ENCODE measurements around the gene RGS8.

DNA sequence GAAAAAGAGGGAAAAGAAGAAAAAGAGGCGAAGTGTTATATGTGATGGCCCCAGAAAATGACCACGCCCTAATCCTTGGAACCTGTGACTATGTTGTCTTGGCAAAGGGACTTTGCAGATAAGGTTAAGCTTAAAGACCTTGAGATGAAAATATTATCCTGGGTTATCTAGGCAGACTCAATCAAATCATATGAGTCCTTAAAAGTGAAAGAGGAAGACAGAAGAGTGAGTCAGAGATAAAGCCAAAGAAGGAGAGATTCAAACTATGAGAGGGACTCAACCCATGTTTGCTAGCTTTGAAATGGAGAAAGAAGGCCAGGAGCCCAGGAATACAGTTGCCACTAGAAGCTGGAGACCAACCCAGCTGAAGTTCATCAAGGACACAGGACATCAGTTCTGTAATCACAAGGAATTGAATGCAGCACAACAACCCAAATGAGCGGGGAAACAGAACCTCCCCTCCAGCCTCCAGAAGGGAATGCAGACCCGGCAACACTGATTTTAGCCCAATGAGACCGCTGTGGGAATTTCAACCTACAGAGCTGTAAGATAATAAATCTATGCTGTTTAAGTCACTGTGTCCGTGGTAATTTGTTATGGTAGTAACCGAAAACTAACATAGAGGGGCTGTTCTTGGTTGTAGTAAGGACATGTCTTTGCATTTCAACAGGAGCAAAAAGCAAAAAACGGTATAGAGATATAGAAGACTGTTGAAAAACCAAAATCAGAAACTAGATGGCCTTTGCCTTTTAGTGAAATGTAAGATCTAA, 4.2 kb upstream of the RGS8 start:
- TF ChIP-seq EZH2 (IDR thresholded peaks at IDR 0.05; ENCODE audit: low read depth) = no peak
- TF ChIP-seq, protein P1, sequence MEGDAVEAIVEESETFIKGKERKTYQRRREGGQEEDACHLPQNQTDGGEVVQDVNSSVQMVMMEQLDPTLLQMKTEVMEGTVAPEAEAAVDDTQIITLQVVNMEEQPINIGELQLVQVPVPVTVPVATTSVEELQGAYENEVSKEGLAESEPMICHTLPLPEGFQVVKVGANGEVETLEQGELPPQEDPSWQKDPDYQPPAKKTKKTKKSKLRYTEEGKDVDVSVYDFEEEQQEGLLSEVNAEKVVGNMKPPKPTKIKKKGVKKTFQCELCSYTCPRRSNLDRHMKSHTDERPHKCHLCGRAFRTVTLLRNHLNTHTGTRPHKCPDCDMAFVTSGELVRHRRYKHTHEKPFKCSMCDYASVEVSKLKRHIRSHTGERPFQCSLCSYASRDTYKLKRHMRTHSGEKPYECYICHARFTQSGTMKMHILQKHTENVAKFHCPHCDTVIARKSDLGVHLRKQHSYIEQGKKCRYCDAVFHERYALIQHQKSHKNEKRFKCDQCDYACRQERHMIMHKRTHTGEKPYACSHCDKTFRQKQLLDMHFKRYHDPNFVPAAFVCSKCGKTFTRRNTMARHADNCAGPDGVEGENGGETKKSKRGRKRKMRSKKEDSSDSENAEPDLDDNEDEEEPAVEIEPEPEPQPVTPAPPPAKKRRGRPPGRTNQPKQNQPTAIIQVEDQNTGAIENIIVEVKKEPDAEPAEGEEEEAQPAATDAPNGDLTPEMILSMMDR (conservative IDR thresholded peaks at IDR 0.05) = no peak
